GM18499 (cell line): Measurements from ENCODE around the gene TTLL10.

Experiments used
- ATAC-seq: cut with Tn5 transposase; IDR thresholded peaks from one replicate; pipeline ENCODE4 v1.9.1; 2021; ENCODE audit warnings: moderate number of reproducible peaks; ENCODE audit not compliant: insufficient read depth, unreplicated experiment

The TTLL10 gene

GRCh38 chr1:1173793-1174415, at the start of gene TTLL10:
Gene TTLL10, plus strand, starts transcription at chr1:1173880. Its CDS starts 5,336 bp downstream, at chr1:1179216.
- ATAC-seq = no peak

DNA sequence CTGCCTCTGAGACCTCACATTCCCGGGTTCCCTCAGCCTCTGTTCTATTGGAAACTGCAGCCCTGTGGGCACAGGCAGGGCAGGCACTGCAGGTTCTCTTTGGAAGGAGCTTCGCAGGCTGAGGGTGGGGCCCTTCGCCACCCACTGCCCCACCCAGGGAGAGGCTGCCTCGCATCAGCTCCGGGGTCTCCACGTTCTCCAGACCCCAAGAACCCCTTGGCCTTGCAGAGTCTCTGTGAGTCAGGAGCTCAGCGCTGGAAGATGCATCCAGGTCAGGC, 49.2 kb upstream of the TTLL10 start:
- no peak for ATAC-seq

DNA sequence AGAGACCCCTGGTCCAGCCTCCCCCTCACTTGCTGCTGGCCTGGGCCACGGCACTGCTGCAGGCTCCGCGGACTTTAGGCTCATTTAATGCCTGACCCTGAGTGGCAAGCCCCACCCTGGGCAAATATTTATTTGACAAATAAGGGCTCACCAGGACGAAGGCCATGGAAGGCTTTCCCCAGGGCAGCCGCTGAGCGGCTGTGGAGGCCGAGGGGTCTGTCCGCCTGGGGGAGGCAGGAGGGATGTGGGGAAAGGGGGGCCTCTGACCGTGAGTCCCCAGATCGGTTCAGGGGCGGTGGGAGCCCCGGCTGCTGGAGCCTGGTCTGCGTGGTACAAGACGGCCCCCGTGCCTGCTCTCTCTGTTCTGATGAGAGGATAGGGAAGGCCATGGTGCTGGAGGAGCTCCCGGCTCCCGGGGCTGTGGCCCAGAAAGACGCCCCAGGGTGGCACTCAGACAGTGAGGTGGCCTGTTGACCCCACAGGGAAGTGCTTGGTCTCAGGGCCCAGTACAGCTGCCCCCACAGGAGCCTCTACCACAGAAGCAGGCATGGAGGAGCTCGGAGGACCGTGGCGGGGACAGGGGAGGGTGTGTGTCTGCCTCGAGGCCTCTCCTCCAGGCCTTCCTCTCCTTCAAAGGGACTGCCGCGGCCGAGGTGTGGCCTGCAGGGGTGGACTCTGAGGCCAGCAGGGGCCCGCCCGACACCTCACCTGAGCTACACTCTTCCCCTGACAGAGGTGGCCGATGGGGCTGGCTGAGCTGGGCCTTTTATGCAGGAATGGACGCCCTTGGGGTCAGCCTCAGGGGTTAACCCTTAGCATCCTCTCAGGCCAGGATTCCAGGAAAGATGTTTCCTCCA, 48.7 kb upstream of the TTLL10 start:
- ATAC-seq = no peak

DNA sequence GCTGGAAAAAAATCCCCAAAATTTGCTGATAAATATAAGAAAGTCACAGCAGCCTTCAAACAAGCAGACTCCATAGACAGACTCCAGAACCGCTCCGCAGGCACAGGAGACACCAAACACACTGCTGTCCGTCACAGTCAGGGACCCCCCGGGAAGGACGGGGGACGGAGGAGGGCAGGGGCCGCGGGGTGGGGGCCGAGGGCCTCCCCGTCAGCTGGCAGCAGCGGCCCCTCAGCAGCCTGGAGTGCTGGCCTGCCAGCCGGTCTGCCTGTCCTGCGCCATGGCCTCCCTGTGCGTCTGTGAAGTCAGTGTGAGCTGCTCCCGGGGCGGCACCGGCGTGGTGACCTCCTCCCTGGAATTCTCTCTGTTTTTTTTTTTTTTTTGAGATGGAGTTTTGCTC, 47.7 kb upstream of the TTLL10 start:
- ATAC-seq = no peak

GRCh38 chr1:1127551-1128451, 45.9 kb upstream of the TTLL10 start:
- no peak for ATAC-seq

DNA sequence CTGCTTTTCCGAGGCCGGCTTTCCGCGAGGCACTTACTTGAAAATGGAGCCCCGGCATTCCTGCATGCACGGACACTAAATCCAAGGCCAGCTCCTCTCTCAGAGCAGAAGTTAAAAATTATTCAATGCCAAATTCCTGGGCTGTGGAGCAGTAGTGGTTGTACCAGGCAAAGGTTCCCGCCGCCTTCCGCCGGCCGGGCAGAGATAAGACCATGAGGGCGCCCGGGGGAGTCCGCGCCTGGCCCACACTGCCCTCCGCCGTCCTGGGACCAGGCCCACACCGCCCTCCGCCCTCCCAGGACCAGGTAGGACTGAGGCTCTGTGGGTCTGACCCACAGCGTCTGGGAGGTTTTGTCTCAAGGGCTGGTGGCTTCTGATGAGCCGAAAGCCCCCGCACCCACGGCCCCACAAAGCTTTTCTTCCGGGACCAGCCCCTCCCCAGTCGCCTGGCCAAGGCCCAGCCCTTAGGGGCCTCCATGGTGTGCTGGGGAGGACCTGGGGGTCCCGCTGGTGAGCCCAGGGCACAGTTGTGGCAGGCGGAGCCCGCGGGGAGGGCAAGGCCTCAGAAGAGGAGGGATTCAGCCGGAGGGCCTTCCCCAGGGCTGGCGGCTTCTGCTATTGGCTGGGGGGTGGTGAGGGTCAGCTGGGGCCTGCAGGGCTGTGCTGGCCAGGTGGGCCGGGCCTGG, 45.1 kb upstream of the TTLL10 start:
- no peak for ATAC-seq

DNA sequence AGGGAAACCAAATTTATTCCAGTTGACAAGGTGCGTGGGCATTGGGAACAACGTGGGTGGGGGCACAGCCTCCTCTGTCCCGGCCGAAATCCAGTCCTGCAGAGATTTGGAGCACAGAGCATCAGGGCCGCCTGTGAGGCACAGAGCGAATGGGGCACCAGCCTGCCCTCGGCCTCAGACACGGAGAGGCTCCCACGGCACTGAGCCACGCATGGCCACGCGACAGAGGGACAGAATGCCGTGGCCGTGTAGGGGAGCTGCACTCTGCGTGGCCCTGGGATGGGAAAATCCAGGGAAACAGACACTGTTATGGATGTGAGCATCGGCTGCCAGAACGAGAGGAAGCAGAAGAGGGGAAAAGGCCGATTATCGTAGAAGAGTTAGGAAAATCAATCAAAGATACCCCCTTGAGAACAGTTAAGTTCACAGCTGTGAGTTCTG, 44.3 kb upstream of the TTLL10 start:
- no peak for ATAC-seq

DNA sequence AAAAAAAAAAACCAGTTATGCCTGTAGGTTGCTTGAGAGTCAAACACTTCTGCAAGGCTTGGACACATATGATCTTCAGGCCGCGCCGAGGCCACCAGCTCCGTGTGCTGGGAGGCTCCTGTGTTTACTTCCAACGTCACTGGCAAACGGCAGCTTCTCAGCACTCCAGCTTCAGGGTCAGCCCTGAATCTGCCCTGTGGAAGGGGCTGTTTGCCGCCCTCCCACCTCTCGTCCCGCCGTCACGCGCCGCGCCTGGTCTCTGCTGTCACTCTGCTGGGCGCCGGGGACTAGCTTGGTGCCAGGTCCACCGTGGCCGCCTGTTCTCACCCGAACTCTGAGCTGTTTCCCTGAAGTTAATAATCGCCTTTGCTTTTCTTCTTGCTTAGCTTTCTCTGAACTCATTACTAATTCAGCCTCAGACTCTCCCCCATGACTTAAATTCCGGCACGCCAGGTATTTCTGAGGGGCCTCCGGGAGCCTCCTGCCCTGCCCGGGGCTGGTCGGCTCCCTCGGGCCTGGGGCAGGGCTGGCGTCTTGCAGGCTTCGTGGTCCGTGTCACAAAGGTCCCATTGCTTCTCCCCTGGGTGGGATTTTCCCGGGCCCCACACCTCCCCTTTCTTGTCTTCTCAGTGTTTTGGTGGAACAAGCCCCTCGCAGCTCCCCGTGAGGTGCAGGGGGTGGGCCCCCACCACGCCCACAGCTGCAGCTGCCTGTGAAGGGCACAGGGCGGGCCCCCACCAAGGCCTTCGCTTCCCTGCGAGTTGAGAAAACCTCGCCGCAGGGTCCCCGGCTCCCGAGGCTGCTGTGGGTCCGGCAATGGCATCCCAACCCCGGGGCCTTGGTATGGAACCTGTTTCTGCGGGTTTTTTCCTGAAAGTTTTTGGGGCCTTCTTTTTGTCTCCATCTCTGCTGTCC, 43.2 kb upstream of the TTLL10 start:
- no peak for ATAC-seq

GRCh38 chr1:1132042-1132950, 41.4 kb upstream of the TTLL10 start:
- no peak for ATAC-seq

GRCh38 chr1:1132956-1133750, 40.5 kb upstream of the TTLL10 start:
- ATAC-seq = no peak

DNA sequence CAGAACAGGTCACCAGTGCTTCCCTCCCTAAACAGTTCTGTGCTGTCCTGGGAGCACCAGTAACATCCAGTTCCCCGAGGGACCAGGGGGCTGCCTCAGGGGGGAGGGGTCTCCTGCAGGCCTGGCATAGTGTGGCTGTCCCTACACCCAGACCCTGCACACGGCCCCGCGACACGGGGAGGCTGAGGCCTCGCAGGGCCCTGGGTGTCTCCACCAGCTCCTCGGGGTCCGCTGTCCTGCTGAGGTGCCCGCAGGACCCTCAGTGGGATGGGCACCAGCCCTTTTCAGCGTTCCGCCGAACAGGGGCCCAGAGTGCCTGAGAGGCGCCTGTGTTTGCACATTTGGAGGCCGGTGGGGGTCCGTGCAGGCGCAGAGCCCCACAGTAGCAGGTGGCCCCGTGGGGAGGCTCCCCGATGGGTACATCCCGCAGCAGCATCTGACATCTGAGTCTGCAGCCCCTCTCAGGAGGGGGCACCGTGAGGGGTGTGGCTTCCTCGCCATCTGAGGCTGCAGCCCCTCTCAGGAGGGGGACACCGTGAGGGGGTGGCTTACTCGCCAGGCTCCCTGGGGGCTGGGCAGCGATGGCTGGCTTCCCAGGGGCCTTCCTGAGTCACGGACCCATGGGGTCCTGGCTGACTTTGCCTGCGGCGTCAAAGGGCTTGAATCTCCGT, 39.2 kb upstream of the TTLL10 start:
- no peak for ATAC-seq

GRCh38 chr1:1135339-1136136, 38.1 kb upstream of the TTLL10 start:
- no peak for ATAC-seq

DNA sequence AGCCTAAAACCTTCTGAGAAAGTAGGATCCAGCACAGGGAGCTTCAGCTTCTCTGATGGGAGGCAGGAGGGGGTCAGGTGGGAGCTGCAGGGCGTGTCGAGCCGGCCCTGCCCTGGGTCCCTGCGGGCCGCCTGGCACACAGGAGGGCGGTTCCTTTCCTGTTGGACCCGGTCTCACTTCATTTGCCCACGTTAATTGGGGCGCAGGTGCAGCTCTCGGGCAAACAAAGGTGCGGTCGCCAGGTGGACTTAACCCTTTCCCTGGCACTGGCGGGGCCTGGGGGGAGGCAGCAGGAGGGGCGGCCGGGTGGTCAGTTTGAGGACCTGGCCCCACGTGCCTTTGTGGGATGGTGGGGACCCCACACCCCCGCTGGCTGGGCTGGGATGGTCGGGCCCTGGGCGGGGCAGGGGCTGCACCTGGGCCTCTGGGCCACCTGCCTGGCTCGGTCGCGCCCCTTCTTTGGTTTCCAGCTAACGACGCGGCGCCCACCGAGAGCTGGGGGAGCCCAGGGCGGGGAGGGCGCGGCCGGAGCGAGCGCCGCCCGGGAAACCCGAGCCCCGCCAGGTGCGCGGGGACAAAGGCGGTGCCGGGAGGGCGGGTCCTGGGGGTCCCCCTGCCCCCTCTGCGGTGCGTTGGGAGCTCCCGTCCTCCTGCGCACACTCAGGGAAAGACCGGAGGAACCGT, 37.0 kb upstream of the TTLL10 start:
- no peak for ATAC-seq

DNA sequence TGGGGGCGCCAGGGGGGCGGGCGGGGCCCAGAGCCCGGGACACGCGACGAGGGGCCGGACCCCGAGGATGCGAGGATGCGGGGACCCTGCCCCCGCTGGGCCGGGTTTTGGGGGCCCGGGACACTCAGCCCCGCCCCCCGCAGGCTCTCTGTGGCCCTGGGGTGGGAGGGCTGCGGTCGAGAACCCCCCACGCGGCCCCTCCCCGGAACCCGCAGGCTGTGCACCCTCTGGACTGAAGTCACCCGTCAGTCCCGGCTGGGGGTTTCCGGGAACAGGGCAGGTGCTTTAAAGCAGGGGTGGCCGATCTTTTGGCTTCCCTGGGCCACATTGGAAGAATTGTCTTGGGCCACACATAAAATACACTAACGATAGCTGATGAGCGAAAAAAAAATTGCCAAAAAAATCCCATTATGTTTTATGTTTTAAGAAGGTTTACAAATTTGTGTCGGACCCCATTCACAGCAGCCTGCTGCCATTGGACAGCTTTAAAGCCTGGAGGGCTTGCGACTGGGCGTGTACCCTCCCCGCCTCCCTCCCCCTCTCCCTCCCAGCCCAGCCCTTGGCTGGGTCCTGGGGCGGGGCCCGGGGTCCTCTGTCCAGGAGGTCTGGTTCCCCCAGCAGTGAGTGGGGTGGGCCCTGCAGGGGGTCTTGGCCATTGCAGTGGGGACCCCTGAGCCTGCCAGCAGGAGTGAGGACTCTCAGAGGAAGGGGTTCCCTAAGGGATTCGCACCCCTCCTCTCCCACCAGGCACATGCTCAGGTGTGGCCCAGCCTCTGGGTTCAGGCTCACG, 36.2 kb upstream of the TTLL10 start:
- ATAC-seq = no peak

DNA sequence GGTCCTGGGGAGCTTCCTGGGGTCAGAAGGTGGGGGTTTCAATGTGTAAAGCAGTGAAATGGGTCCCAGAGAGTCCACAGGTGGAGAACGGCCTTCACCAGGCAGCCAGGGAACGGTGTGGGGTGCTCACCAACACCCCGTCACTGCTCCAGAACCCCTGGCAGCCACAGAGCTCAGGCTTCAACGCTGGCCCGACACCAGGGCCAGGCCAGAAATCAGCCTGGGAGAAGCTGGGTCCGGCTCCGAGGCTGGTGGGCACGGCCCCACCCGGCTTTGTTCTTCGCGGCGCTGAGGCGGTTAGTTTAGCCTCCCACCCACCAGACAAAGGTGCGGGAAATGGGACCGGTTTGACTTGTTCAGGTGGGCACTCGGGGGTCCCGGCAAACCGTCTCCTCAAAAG, 33.0 kb upstream of the TTLL10 start:
- no peak for ATAC-seq
